Measurements from ENCODE around the gene PANK1.

DNA sequence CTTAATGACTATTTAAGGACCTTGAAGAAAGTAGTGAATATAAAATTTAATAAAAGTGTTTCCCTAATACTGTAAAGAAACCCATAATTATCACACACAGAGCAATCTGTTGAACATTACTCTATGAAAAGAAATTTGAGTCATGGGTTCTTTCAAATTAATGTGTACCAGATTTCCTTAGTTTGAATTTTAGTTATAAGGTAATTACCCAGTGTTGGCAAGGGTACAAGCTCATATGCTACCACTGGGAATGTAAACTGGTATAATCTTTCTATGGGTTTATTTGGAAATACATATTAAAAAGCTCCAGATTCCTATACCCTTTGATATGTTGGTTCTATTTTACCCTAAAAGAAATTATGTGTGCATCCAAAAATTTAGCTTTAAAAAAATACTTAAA is 22.9 kb downstream of the PANK1 start:
- TF ChIP-seq, protein P1, sequence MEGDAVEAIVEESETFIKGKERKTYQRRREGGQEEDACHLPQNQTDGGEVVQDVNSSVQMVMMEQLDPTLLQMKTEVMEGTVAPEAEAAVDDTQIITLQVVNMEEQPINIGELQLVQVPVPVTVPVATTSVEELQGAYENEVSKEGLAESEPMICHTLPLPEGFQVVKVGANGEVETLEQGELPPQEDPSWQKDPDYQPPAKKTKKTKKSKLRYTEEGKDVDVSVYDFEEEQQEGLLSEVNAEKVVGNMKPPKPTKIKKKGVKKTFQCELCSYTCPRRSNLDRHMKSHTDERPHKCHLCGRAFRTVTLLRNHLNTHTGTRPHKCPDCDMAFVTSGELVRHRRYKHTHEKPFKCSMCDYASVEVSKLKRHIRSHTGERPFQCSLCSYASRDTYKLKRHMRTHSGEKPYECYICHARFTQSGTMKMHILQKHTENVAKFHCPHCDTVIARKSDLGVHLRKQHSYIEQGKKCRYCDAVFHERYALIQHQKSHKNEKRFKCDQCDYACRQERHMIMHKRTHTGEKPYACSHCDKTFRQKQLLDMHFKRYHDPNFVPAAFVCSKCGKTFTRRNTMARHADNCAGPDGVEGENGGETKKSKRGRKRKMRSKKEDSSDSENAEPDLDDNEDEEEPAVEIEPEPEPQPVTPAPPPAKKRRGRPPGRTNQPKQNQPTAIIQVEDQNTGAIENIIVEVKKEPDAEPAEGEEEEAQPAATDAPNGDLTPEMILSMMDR (IDR thresholded peaks at IDR 0.05; ENCODE audit: extremely low read depth in 1 of 2, insufficient read depth in 1 of 2, low read depth in 1 of 2, low read length in 2 of 2): no peak
- TF ChIP-seq EZH2 (IDR thresholded peaks at IDR 0.05; ENCODE audit: borderline replicate concordance, low read depth, low read length, severe bottlenecking): no peak
- no peak for TF ChIP-seq POLR2AphosphoS5 (IDR thresholded peaks at IDR 0.05; ENCODE audit: insufficient read depth, low read depth, low read length)
- TF ChIP-seq FOS (IDR thresholded peaks at IDR 0.05; ENCODE audit: borderline replicate concordance, insufficient read depth, low read length): no peak

Data from endothelial cell of umbilical vein (primary cell).